ENCODE measurements around the gene RNASE13.
"Not testable (repeated sequence)": the region's sequence is repeated elsewhere in the genome, so short reads cannot be mapped to it uniquely, and the experiment has no call there.

RNASE13 gene

GRCh38 chr14:20988717-20989470 is 45.7 kb downstream of the RNASE13 start:
- DNase-seq (ENCODE audit: low read depth in 2 of 2), result no peak

GRCh38 chr14:20986811-20987210 is 47.8 kb downstream of the RNASE13 start:
- no peak for DNase-seq (ENCODE audit: low read depth in 2 of 2)

GRCh38 chr14:20985650-20986049 is 49.0 kb downstream of the RNASE13 start:
- DNase-seq (ENCODE audit: low read depth in 2 of 2), result not testable (repeated sequence)
